Measurements from ENCODE around the gene SEC22A. TPM values are rescaled to one million over a fixed set of nuclear protein-coding genes. Genes with fewer than 3 reads are reported as not detected.

SEC22A gene
- polyA plus RNA-seq, 4 donors: 25.5 to 31.8 (median 28.3) TPM

DNA sequence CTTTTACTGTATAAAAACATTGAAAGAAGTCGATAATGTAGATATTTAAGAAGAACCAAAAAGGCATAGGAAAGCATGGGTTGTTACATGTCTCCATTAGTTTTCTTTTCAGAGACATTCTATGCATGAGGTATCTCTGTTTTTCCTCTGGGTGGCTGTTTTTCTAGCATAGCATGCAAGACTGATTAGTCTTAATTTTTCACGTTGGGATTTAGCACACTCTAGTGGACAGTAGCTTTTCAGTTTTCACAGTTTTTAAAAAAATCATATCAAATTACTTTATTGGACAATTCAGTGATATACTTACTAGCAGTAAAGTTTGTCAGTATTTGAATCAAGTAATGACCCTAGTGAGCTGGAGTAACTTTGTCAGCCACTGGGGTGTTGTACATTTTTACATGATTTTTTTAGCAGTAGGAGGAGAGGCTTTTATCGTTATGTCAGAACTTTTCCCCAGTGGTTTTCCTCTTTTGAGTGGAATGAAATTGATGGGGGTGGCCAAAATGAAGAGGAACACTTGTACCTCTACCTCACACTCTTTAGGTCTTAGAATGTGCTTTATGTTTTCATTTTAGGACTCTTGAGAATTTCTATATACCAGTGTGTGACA, 57.2 kb downstream of the SEC22A start:
- peak in 3 of 4 donors; percentile 27 to 31 (median 27) for DNase-seq (ENCODE audit: low read depth in 4 of 4, low spot score in 3 of 4)

DNA sequence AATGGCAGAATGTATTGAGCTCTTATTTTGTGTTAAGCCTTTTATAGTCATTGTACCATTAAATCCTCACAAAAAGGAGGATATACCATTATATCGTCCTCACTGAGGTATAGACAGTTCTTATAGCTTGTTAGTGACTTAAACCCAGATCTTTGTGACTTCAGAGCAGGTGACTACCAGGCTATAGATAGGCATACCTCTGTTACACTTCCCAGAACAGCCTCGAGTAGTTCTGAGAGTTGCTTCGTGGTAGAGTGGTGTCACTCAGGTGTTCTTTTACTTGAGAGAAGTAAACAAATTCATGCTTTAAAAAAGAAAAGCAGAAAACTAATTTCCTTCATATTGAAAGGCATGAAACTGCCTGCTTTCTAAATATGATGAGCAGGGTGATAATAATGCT, 59.9 kb downstream of the SEC22A start:
- no peak for DNase-seq (ENCODE audit: low read depth in 4 of 4, low spot score in 3 of 4)

DNA sequence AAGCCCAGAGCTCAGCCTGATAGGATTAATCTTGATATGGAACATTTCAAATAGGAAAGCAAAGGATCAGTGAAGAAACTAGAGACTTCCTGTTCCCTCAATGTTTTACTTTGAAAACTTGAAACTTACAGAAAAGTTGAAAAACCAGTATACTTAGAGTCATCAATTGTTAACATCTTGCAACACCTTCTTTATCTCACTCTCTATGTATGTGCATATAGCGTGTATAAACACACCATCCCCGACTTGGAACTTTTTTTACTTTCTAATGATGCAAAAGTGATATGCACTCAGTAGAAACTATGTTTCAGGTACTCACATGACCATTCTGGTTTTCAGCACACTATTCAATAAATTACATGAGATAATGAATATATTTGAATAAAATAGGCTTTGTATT, 60.5 kb downstream of the SEC22A start:
- DNase-seq (ENCODE audit: low read depth in 4 of 4, low spot score in 3 of 4): no peak

DNA sequence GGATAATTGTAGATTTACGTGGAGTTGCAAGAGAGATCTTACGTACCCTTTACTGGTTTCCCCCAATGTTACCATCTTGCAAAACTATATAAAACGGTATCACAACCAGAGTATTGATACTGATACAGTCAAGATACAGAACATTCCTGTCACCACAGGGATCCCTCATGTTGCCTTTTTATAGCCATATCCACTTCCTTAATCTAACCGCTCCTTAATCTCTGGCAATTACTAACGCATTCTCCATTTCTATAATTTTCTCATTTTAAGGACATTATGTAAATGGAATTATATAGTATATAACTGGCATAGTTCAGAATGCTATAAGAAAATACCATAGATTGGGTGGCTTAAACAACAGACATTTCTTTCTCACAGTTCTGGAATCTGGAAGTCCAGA, 61.1 kb downstream of the SEC22A start:
- no peak for DNase-seq (ENCODE audit: low read depth in 4 of 4, low spot score in 3 of 4)

DNA sequence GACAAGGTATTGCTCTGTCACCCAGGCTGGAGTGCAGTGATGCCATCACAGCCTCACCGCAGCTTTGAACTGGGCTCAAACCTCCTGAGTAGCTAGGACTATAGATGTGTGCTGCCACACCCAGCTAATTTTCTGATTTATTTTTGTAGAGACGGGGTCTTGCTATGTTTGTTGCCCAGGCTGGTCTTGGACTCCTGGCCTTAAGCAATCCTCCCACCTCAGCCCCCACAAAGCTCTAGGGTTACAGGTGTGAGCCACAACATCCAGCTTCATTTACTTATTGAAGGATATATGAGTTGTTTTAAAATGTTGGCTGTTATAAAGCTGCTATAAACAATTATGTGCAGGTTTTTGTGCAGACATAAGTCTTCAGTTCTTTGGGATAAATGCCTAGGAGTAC, 62.2 kb downstream of the SEC22A start:
- DNase-seq (ENCODE audit: low read depth in 4 of 4, low spot score in 3 of 4): peak in 1 of 4 donors; percentile 11

DNA sequence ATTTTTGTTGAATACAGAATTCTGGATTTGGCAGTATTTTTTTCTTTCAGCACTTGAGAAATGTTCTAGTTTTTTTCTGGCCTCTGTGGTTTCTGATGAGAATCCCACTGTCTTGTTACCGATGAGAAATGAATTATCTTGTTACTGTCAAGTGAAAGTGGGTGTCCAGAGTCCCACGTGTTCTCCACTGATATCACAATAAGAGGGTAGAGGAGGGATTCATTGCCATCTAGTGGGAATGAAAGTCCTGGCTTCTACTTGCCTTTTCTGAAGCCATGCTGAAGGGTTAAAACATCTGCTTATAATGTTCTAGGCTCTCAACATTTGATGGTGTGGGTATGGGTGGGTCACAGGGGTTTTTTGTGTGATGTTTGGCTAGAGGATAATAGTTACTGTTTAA, 66.1 kb downstream of the SEC22A start:
- DNase-seq (ENCODE audit: low read depth in 4 of 4, low spot score in 3 of 4): no peak

DNA sequence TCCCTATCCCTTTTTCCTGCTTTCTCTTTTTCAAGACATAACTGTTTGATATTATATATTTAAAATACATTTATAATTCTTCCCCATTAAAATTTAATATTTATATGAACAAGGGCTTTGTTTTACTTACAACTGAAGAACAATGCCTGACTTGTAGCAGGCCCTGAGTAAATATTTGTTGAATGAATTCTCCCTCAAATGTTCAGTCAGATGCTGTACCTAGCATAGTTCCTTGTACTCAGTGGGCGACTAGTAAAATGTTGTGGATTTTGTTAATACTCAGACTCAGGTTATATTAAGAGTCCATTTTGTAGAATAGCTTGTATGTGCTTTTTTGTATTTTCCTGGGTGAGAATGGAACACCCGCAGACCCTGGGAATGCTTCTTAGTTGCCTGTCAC, 69.1 kb downstream of the SEC22A start:
- DNase-seq (ENCODE audit: low read depth in 4 of 4, low spot score in 3 of 4): no peak

DNA sequence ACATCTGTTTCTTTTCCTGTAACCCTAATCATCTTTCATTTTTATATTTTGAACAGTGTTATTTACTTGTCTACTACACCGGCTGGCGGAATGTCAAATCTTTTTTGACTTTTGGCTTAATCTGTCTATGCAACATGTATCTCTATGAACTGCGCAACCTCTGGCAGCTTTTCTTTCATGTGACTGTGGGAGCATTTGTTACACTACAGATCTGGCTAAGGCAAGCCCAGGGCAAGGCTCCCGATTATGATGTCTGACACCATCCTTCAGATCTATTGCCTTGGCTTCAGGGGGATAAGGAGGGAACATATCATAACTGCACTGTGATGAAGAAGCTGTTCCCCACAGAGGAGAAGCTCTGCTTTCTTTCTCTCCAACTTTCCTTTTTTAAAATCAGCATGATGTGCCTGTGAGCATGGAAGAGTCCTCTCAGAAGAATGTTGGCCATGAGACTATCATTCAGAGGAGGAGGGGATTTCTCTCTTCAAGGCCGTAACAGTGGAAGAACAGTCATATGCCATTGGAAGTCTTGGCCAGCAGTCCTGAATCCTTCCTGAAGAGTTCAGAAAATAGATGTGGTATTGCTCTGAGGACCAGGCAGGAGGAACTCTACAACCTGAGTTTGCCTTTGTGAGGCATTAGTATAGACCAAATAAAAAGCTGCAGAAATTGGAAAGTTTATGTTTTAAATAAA, 69.9 kb downstream of the SEC22A start:
- DNase-seq (ENCODE audit: low read depth in 4 of 4, low spot score in 3 of 4): no peak

DNA sequence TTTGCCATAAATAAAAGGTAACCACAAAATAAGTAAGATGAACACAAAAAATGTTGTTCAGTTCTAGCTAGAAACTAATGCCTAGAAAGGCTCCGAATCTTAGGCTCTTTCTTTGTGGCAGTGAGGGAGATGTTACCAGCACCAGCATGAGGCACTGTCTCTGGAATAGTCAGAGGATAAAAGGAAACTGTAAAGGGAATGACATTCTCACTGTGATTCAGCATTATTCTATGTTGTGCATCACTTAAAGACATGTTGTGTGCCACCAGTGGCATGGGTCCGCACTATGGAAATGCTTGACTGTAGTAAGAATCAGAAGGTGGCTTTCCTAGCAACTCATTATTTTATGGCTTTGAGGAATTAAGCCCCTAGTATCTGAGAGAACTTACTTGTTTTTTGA, 70.8 kb downstream of the SEC22A start:
- DNase-seq (ENCODE audit: low read depth in 4 of 4, low spot score in 3 of 4): no peak

DNA sequence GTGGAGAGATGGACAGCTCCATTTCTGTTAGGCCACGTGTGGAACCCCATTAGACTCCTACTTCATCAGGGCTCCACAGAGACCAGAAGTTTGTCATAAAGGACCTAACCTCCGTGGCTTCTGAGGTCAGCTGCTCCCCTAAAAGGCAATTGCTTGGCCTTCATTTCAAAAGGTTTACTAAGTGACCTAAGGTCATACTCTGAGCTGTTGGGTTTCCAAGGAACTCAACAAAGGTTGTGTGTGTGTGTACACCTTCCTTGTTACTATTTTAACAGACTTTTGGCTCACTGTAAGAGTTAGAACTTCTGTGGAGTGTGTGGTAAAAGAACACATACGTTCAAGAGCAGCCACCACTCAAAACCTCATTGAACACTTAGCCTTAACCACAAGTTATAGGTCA, 73.9 kb downstream of the SEC22A start:
- no peak for DNase-seq (ENCODE audit: low read depth in 4 of 4, low spot score in 3 of 4)

DNA sequence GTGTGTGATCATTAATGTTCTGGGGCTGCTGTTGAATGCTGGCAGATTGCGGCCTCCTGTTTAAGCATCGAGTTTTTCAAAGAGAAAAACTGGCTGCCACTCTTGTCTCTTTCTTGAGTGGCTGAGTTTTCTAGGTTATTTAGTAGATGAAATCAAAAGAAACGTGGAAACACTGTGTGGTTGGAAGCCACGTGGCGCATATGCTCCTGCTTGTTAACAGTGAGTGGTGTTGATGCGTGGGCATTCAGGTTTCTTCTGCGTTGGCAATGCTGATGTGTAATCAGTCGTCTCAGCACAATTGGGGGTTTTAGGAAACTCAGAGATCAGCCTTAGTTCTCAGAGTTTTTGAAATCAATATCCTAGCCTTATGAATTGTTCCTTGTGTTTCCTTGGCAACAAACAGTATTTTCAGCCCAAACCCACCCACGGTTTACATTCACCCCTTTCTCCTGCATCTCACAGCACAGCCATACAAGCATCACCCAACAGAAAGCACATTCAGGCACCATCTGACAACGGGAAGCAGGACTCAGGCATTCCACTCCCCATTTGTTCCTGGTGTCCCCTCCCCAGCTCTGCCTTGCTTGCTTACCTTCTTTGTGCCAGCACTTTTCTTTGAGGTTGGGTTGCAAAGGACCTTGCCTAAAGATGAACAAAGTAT, 74.7 kb downstream of the SEC22A start:
- DNase-seq (ENCODE audit: low read depth in 4 of 4, low spot score in 3 of 4): no peak

DNA sequence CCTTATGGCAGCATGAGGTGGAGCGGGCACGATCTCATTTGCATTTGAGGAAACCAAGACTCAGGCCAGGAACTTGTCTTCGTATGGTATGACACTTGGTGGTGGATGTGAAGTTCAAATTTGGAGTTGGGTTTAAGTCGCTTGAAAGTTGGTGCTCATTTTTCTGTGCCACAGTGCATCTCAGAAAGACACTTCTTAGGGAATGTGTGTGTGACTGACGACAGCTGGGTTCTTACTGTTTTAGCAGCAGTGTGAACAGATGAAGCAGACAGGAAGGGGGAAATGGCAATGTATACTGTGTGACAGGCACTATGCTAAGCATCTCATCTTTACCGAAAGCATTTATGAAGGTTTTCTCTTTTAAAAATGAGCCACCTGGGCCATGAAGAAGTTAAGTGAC, 75.4 kb downstream of the SEC22A start:
- no peak for DNase-seq (ENCODE audit: low read depth in 4 of 4, low spot score in 3 of 4)

DNA sequence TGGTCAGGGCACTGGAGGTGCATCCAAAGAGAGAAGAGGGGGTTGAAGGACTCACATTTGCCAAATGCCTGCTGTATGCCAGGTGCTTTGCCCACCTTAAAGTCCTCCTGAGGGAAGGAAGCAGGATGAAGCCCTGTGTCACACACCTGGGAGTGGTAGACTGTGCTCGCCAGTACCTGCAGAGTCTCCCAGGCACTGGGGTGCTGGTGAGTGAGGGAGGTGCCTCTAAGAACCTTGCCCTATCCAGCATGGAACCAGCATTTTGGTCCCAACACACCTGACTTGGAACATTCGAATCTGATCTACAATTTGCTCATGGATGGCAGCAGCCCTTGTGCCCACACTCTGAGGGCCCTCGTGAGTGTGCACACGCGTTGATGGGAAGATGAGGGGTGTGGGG, 76.7 kb downstream of the SEC22A start:
- no peak for DNase-seq (ENCODE audit: low read depth in 4 of 4, low spot score in 3 of 4)

DNA sequence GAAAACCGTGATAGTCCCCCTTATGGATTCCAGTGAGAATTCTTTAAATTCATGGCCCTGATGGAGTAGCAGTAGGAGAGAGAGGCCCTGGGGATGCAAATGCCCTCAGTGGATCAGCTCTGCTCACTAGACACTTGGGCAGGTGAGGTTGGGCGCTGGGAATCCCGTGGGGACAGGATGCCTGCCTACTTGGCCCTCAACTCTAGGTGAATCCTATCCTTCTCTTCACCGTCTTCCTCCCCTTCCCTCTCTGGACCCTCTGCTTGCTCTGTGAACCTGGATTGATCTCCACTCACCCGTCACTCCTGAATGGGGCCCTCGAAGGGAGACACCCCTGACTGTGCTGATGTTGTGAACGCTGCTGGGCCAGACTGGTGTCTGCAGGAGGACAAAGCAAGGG, 77.4 kb downstream of the SEC22A start:
- no peak for DNase-seq (ENCODE audit: low read depth in 4 of 4, low spot score in 3 of 4)

DNA sequence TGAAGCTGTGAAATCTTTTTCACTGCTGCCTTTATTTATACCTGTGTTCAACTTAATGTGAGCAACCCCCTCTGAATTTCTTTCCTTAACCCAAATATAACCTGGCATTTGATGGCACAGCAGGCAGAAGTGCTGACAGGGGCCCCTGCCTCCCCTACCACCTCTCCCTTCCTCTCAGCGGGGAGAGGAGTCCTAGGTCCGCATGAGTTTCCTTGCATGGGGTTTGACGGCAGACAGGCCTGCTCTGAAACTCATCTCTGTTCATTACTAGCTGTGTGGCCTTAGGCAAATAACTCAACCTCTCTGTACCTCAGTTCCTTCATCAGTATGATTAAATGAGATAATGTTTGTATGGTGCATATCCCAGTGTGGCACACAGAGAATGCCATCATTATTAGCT, 79.7 kb downstream of the SEC22A start:
- DNase-seq (ENCODE audit: low read depth in 4 of 4, low spot score in 3 of 4): no peak

DNA sequence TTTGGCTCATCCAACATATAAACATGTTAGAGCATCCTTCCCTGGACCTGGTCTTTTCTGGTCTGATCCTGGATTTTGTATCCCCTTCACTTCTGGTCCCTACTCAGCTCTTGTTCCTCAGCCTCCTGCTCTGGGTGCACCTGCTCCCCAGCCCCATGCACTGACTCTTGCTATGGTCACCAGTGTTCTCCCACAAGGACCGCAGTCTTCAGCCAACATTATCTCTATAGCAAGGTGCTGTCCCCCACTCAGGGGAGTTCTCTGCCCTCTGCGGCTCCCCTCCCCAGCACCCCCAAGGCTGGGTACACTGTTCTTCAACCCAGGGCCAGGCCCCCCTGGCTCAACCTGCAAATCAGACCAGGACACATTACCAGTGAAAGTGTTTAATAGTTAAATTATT, 80.2 kb downstream of the SEC22A start:
- no peak for DNase-seq (ENCODE audit: low read depth in 4 of 4, low spot score in 3 of 4)

DNA sequence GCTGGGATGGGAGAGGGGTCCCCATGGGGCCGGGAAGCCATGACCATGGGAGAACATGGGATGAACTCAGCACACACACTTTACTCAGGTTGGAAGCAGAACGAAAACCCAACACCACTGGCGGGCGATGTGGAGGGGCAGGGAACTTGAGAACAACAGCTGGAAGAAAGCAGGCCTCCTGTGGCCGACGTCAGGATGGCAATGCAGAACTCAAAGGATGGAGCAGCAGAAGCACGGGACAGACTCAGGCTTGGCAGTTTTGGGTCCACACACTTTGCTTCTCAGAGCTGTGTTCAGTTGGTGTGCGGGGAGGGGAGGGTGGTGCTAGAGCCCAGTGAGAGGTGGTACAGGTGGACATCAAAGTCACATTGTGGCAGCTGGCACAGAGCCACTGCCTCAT, 80.7 kb downstream of the SEC22A start:
- DNase-seq (ENCODE audit: low read depth in 4 of 4, low spot score in 3 of 4): no peak

DNA sequence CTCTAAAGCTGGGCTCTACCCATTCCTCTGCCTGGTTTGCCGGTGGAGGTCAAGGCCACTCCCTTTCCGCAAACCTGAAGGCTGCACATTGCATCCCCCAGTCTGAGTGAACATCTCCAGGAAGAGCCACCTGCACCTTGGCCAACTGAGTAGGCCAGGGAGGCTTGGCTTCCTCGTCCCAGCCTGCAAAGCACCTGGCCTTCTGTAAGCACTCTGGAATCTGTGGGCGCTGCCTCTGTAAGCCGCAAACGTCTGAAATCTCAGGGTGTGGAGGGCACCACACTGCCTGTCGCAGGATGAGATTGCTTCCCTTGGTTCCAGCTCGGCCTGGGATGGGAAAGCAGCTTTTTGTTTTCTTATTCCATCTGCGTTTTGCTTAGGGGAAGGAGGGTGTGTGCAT, 81.3 kb downstream of the SEC22A start:
- no peak for DNase-seq (ENCODE audit: low read depth in 4 of 4, low spot score in 3 of 4)

DNA sequence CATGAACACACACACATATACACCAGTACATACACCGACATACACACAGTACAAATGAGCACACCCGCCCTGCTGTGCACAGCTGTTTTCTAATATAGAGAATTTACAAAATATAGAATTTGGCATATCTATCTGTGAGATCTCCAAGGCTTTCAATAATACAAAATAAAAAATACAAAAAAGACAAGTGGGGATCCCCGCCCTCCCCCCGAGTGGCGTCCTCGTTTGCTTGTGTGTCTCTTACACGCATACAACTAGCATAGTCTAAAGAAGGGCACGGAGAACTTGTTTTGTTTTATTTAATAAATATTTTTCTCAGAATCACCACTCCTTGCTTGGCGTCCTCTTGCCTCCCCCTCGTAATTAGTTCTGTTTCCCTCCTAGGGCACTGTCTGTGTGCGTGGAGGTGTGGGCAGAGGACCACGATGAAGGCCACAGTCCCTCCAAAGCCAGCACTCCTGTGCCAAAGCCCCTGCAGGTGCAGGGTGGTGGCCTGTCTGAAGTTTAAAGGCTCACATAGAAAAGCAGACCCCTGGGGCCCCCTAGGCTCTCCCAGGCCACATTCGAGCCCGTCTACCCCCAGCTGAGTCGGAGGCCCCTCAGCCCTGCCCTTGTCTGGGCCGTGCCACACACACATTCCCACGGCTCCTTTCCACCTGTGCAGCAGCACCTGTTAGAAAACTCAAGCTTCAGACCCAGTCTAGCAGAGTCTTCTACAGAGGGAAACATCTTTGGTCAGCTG, 82.1 kb downstream of the SEC22A start:
- no peak for DNase-seq (ENCODE audit: low read depth in 4 of 4, low spot score in 3 of 4)

DNA sequence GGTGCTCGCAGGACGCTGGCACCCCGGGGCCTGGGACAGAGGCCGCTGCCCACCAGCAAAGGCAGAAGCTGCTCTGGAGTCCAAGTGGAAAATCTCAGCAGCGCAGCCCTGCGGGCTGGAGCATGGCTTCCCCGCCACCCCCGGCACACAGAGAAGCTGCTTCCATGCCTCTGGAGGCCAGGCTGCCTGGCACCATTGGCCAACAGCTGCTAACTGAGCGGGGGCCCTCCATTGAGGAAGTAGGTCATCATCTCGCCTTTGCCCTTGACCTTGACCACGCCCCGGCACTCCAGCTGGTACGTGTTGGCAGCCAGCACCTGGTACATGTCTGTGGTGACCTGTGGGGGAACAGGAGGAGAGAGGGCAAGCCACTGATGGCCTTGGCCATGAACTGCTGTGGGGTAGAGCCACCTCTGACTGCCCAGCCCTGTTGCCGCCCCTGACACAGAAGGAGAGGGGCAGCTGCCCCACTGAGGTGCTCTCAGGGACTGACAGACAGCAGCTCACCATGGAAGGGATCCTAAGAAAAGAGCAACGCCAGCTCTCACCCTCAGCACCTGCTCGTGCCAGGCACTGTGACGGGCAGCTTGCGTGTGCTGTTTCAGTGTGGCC, 82.8 kb downstream of the SEC22A start:
- DNase-seq (ENCODE audit: low read depth in 4 of 4, low spot score in 3 of 4): no peak

DNA sequence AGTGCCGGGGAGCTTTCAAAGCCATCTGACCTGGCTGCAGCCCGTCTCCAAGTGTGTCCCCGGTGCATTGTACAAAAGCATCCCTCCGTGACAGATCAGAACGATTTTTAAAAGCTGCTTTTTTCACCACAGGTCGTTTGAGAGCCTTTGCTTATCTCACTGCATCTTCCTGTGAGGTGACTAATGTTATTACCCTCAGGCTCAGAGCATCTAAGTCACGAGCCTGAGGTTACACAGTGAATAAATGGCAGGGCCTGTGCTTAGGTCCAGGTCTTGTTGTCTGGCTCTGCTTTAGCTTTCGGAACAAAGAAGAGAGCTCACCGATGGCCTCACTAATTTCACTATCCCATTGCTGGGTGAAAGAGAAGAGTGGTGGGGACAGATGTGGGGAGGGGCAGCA, 83.3 kb downstream of the SEC22A start:
- no peak for DNase-seq (ENCODE audit: low read depth in 4 of 4, low spot score in 3 of 4)
